ENCODE measurements around the gene TRIM62.
"Not testable (repeated sequence)": the region's sequence is repeated elsewhere in the genome, so short reads cannot be mapped to it uniquely, and the experiment has no call there.

The TRIM62 gene

DNA sequence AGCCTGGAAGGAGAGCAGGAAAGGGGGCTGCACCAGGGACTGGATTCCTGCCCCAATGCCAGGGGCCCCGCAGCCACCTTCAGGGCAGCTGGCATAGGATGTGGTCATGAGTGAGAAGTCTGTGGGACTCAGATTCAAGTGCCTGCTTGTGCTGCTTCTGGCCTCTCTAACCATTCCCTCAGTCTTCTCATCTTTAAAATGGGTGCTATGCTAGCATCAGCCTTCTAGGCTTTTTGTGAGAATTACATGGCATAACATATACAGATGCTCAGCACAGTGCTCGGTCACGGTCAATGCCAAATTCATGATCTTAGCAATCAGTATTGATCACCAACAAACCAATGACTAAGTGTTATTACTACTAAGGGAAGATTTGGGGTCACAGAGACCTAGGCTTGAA is 23.5 kb downstream of the TRIM62 start:
- no peak for FAIRE-seq

DNA sequence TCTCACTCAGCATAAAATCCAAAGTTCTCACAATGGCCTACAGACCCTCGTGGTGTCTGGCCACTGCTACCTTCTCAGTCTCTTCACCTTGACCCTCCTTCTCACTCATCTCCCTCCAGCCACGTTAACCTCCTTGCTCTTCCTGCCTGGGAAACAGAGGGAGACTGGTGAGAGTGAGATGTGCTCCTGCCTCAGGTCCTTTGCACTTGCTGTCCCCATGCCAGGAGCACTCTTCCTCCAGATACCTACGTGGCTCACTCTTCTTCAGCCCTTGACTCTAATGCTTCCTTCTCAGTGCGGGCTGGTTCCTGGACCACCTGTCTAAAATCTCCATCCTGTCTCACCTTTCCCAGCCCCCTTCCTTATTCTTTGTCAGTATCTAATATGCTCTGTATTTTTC is 24.7 kb downstream of the TRIM62 start:
- FAIRE-seq = no peak

DNA sequence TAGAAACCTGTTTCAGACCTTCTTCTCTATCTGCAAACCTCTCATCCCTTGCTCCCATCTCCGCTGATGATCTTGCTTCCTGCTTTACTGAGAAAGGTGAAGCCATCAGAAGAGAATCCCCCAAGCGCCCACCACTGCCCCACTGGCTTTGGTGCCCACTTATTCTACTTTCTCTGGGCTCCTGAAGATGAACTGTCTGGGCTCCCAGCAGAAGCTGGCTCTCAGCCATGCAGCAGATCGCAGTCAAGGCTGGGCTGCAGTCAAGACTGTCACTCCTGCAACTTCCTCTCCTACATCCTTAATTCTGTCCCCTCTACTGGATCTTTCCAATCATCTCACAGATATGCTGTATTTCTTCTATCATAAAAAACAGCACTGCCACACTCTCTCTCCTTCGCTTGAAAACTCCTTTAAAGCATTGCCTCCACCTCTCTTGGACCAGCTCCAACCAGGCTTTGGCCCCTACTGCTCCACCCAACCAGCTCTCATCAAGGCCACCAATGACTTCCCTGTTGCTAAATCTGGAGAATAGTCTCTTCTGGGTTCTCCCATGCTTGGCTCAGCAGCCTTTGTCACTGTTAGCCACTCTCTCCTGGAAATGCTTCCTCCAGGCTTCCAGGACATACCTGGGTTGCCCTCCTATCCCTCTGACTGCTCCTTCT is 25.8 kb downstream of the TRIM62 start:
- FAIRE-seq = no peak

DNA sequence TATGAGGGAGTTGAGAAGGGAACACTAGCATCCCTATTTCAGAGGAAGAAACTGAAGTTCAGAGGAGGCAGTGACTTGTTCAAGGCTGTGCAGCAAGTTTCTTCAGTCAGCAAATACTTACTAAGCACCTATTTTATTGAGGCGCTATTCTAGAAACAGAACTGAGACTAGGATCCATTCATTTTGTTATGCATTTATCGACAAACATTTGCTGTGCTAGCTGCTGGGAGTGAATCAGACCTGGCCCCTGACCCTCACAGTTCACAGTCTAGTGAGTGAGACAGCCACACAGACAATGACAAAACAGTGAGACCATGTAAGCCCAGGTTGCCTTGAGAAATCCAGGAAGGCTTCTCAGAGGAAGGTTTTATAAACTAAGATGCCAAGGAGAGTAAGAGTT is 28.2 kb downstream of the TRIM62 start:
- FAIRE-seq = no peak

DNA sequence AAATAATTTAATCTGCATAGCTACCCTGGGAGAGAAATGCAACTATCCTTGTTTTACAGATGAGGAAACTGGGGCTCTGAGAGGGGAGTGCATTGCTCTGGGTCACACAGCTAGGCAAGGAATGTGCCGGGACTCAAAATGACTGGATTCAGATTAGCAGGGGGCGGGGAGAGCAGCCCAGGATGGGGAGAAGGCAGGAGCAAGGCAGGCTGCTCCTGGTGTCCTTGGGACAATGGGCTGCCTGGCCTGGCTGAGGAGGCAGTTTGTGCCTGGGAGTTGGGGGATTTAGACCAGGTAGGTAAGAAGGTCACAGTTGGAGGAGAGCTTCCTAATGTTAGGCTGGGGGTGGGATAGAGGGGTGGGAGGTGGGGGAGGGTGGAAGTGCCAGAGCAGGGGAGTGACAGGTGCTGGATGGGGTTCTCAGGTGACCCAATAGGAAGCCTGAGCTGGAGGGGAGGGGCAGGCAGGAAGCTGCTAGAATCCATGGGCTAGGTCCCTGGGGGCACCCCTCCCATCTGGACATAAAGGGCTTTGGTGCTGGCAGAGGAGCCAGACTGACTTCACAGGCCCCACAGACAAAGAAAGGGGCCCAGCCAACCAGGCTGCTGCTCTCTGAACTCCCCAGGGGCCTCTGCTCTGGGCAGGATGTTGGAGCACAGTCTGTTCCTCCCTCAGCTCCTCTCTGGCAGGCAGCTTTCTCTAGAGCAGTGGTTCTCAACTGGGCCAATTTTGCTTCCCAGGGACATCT is 29.0 kb downstream of the TRIM62 start:
- no peak for FAIRE-seq

DNA sequence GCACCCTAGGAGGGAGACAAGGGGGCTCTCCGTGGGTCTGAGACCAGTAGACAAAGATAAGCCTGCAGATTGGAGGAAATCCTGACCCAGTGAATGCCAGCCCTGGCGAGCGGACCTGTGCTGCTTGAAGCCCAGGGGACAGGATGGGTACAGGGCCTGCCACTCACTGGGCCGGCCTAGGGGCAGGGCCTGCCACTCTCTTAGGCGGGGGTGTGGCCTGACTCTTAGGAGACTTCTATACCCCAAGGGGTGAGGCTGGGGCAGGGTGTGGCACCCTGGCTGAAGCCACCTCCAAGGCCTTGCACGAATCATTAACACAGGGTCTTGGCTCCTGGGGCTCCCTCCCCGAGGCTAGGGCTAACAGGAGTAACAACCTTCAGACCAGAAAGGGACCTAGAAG is 30.7 kb downstream of the TRIM62 start:
- no peak for FAIRE-seq

DNA sequence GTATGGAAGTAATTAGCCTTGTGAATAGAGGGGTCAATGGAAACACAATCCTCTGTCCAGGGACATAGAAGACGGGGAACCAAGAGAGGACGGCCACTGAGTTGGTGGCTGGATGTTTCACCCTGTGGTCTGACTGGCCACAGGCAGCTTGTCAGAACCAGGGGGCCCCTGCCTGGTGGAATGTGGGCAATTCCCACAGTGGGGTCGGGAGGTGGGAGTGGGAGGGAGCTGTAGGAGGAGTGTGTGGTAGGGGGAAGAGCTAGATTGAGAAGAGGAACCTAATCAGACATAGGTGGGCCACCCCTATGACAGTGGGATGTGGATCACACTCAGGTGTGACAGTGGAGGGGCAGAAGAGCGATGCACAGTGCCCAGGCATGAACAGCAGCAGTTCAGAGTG is 31.3 kb downstream of the TRIM62 start:
- no peak for FAIRE-seq

DNA sequence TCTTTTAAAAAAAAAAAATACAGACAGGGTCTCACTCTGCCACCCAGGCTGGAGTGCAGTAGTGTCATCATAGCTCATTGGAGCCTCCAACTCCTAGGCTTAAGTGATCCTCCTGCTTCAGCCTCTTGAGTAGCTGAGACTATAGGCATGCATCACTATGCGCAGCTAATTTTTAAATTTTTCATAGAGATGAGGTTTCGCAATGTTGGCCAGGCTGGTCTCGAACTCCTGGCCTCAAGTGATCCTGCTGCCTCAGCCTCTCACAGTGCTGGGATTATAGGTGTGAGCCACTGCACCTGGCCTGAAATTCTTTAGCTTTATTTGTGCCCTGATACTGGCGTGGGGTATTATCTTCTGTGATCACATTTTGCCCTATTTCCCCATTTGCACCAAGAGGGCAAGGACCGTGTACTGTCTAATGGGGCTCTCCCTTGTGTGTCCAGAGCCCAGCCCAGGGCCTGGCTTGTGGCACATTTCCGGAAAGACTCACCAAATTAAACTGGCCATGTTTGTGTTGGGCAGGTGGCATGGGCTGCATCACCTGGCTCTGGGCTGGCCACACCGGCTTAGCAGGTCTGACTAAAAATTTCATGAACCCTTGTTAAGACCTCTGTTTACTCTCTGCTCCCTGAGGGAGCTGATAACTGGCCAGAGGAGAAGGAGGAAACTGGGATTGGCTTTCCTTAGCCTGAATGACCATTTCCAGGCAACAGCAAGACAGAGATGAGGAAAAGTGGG is 32.2 kb downstream of the TRIM62 start:
- FAIRE-seq = no peak

DNA sequence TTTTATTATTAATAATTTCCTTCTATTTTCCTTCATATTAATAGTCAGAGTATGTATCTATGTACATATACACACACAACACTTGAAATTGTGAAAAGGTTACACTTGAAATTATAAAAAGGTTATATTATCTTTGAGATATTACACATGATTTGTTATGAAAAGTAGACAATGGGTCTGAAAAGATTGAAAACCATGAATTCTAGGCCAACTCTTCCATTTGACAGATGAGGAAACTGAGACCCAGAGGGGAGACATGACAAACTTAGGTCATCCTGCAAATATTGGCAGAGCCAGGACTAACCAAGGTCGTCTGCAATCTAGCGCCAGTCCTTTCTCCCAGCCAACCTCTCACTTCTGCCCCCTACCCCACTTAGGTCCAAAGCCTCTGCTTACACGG is 33.2 kb downstream of the TRIM62 start:
- no peak for FAIRE-seq

DNA sequence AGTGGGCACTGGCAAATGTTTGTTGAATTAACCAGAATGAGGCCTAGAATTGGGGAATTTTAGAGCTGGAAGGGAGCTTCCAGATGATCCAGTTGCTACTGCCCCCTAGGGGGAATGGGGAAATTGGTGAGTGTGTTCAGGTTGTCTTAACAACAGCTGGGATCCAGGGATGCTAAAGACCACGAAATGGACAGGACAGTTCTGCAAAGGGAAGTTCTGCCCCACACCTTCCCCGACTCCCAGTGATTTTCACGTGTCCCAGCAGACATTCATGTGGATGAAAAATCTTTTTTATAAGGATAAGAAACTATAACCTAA is 33.9 kb downstream of the TRIM62 start:
- FAIRE-seq = no peak

DNA sequence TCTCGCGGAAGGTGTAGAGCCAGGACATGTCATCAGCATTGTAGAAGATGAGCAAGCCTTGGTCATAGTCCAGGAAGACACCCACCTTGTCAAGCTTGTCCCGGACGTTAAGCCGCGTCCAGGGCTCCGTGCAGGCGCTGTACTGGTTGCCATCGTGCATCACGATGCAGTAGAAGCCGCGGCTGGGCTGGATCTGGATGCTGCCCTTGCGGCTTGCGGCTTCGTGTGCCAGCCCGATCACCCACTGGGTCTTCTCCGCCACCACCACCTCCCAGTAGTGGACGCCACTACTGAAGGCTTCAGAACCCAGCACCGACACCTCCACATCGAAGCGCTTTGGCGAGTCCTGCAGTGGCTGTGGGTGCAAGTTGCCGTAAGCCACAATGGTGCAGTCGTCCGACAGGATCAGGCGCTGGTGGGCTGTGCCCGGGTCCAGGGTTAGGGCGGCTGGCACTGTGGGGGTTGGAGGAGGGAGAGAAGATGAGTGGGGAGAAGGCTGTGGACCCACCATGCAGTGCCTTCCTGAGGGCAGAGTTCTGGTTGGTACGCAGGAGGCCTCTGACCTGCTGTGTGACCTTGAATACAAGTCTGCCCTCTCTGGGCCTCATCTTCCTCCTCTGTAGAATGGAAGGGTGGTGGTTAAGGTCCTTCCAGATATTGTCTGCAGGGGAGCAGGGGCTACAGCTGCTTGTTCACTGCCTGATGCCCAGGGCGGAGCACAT is 34.4 kb downstream of the TRIM62 start:
- FAIRE-seq = no peak

DNA sequence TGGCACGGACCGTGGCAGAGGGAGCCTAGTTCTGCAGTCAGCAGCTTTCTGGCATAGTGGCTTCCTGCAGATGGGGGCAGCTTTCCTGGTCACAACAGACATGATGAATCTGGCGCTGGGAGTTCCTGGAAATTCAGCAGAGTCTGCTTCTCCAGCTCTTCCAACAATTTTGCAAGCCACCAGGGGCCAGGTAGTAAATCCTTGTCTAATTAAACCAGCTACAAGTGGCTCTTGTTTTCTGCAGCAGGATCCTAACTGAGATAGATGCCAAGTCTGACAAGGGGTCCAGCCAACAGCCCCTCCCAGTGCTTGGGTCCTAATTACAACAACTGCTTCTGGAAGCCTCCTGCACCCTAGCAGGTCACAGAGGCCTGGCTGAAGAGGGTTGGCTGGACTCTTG is 35.8 kb downstream of the TRIM62 start:
- FAIRE-seq = no peak

DNA sequence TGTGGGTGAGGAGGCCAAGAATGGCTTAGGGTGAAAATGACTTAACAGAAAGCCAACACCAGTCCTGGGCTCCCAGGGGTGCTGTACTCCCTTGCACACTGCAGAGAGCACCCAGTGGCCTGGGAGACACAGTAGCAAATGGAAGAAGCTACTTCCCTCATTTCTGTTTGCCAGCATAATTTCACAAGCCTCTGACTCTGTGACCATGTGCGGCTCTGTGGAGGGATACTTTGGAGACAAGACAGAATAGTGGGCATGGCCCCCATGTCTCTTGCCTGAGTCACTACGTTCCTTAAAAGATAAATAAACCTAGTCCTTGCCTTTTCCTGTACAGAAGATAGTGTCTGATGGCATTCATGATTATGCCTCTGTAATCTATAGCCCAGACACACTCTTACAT is 38.1 kb downstream of the TRIM62 start:
- no peak for FAIRE-seq

DNA sequence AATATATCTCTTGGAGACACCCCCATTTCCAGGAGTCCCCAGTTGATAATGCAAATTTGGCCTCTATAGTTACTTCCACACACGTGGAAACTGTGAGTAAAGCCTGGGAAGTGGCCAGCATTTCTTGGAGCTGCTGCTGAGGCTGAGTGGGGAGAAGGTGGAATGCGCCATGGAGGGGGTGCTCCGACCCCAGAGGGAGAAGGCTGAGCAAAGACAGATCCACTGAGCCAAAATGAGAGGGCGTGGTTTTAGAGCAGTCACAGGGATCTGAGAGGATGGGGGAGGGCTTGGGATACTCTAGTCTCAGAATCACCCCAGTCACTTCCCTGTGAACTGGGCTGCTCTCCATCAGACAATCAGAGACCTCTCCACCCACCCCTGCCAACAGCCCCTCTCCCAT is 38.7 kb downstream of the TRIM62 start:
- FAIRE-seq = no peak

DNA sequence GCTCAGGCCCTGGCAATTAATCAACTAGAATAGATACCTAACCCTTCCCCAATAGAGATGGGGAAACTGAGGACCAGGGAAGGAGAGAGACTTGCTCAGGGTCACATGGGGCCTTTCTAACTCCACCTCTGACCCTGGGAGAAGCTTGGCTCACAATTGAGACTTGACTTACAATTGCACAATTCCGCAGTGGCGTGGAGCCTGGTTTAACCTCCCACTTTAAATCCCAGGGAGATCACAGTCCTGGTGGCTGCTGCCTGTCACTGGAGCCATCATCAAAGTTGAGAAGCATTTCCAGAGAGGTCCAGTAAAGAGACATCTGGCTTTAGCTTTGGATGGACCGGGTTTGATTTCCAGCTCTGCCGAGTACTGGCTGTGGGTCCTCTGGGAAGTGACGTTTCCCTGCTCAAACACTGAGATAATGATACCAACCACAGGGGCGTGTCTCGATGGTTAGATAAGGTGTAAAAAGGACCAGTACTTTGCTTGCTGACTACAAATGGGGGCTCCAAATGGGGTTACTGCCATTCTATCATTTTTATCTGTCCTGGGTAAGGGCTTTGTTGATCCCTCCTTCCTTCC is 39.3 kb downstream of the TRIM62 start:
- FAIRE-seq = no peak

DNA sequence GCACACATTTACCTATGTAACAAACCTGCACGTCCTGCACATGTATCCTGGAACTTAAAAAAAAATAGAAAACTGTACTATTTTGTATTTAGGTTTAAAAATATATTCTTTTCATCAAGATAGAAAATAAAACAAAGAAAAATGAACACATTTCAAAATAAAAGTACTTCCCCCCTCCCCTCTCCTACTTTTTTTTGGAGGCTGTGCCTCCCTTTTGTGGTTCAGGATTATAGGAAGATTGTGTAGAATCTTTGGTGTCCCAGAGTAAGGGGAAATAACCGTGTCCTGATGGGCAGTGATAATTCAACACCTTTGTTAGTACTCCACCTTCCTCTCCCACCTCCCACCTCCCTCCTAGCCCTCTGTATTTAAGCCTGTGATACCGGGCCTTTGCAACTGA is 40.1 kb downstream of the TRIM62 start:
- FAIRE-seq = no peak

DNA sequence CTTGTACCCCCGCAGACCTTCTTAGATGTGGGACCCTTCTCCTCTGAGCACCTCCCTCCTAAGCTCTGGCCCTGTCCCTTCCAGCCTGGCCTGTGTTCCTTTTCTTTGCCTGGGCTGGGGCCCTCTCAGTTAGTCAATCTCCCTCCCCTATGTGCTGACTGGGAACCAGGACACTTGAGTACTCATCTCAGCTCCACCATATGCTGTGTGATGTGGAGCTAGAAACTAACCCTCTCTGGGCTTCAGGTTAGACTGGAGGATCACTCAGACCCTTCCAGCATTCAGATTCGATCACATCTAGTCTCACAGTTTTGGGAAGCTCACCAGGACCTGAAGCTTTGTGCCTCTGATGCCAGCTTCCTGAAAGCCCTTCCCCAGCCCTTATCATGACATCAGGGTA is 40.6 kb downstream of the TRIM62 start:
- no peak for FAIRE-seq

DNA sequence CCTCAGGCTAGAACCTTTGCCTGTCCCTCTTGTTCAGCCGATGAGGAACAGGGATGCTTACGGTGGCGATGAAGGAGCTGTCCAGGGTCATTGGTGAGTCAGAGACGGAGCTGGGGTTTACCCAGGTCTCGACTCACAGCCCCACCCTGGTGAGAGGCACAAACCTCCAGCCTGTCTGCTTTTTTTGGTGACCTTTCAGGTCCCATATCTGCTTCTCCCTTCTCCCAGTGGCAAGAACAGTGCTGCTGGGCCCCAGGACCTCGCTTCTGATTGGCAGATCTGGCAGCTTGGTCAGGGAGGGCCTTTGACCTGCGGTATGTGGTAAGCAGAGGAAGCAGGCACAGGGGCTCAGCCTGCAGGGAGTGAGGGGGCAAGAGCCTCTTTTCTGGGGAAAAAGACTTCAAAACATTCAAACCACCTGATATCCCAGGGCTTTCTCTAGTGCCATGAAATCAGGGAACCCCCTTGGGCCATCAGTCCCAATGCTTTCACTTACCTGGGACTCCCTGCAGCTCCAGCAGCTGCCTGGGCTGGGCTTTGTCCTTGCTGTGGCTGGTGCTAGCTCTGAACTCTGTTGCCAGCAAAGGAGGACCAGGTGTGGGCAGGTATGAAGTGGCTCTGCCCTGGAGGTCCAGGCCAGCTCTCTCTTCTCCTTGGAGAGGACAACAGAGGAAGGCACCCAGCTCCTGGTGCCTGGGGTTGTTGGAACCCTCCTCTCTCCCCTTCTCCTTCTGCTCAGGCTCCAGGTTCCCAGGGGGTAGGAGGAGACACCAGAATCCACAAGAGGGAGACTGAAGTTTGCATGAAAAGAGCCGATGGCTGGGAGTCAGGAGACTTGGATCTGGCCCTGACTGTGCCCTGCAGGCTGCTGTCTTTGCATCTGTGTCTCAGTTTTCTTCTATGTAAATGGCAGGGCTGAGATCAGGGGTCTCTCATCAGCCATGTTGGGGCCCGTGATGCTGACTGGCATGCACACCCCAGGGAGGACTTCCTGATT is 41.4 kb downstream of the TRIM62 start:
- no peak for FAIRE-seq

DNA sequence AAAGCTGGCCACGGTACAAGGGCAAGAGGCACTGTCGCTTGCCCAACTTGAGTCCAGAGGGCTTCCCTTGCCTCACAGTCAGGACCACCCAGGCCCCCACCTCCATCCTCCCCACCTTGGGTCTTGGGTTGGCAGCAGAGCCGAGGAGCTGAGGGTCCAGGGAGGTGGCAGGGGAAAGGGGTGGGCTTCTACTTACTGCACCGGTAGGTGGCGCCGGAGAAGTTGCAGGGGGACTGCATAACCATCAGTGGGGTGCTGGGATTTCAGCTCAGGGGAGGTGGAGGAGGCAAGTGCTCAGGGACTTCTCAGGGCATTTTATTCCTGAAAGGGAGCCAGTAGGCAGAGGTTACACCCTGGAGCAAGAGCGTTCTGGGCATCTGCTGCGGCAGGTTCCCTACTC is 44.0 kb downstream of the TRIM62 start:
- FAIRE-seq = no peak

DNA sequence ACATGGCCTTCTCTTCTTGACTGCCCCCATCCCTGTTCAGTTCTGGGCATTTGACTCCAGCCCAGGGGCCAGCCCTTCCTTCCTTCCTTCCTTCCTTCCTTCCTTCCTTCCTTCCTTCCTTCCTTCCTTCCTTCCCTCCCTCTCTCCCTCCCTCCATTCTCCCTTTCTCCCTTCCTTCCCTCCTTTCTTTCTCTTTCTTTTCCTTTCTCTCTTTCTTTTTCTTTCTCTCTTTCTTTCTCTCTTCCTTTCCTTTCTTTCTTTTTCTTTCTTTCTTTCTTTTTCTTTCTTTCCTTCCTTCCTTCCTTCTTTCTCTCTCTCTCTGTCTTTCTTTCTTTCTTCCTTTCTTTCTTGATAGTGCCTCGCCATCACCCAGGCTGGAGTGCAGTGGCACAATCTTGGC is 45.8 kb downstream of the TRIM62 start:
- not testable (repeated sequence) for FAIRE-seq

DNA sequence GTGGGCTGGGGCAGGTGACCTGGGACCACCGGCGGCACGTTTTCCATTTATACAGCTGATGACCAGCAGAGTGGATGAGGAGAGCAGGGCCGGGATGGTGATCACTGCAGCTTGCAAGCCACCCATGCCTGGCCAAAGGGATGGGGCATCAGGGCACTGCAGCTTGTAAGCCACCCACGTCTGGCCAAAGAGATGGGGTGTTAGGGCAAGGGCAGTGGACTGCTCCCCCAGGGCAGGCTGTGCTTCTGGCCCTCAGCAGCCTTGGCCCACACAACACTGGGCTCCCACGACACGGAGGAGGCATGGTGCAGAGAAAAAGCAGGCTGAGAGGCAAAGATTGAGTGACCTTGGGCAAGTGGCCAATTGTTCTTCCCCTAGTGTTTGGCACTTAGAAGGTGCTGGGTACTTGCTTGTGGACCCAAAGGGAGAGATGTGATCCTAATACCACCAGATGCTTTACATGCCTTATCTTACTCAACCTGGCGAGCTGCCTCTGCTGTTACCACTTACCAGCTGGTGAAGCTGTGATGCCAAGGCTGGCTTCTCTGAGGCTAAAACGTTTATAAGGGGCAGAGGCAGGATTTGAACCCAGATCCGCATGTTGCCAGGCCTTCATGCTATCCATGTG is 48.3 kb downstream of the TRIM62 start:
- no peak for FAIRE-seq

DNA sequence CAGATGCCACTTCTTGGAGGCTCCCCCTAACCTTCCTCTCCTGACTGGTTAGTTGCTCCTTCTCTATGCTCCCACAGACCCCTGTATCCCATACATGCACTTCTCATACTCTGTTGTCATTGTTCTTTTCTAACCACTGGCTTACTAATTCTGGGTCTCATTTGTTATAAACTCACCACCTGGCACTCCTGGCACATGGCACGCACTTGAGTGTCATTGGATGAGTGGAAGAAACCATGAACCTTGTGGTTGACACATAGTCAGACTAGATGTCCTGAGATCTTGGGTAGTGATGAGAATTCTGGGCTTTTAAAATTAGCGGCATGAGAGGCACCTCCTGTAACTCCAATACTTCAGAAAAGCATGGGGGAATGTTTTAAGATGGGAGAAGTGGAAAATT is 49.3 kb downstream of the TRIM62 start:
- no peak for FAIRE-seq

Measured in G401.6 (cell line).